ENCODE results near the gene ZDHHC14. TPM values are rescaled to one million over a fixed set of nuclear protein-coding genes. Genes with fewer than 3 reads are reported as not detected.

ZDHHC14 gene
- total RNA-seq, 1 donor from 2014 or later: 10.0 TPM

DNA sequence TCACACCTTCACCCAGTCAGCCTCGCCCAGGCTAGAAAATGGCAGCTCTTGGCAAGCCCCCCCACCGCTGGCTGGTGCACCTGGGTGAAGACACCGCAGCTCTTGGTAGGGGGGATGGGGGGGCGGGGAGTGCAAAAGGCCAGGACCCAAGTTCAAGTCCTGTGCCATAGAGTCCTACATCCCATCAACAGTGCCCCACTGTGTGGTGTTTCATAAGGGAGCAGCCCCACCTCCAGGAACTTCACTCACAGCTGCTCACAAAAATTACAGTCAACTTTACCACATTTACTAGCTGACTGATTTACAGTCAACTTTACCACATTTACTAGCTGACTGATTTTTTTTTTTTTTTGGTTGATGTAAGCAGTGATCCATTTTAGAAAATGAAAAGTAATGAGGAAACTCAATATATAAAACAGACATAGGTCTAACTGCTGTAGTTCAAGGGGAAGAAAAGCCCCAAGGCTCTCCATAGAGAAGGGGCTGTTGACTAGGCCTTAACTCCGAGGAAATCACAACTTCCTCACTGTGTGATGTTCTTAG, 233.1 kb downstream of the ZDHHC14 start:
- intact Hi-C loops (cut with micrococcal nuclease): no loop called here

DNA sequence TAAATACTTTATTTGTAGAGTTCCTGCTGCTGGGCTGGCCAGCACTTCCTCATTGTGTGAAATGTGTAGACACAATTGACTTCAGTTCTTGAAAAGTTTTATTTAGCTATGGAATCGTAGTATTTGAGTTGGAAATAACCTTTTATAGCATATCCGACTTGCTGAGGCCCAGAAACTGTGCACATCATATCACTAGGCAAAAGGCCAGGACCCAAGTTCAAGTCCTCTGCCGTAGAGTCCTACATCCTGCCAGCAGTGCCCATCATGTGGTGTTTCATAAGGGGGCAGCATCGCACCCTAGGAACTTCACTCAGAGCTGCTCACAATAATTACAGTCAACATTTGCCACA, 234.4 kb downstream of the ZDHHC14 start:
- intact Hi-C loops (cut with micrococcal nuclease): no loop called here
- no peak for ATAC-seq
- DNase-seq: no peak

More for the DNA sequence above, 233.1 kb downstream of the ZDHHC14 start:
- DNase-seq: no peak
- no peak for ATAC-seq

DNA sequence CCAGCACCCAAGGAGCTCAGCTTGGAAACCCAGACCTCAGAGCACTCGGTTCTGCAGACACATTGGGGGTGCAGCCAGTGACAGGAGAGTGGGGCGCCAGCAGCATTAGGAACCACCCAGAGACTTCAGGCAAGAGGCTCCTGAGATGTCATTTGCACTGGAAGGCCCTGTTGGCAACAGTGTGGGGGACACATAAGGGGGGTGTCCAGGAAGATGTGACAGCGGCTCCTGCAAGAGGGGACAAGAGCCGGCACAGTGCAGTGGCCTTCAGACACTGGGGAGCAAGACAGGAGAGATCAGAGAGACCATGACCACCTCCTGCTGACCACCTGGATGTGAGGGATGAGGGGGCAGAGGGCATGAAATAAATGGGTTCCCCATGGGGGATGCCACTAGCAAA, 235.0 kb downstream of the ZDHHC14 start:
- intact Hi-C loops (cut with micrococcal nuclease): no loop called here
- ATAC-seq: no peak

DNA sequence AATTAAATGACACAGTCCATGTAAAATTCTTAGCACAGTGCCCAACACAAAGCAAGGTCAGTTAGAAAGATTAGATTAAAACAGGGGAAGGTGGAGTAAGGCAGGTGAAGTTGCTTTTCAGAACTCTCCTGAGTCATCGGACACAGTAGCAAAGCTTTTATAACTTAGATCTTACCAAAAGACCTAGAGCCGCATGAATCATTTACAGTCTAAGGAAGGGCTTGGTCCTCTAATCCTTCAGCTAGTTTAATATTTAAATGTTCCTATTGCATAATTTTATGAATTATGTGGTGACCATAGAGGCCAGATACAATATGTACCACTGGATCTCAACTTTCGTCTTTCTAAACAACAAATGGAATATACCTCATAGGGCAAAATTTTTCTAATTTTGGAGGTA, 240.0 kb downstream of the ZDHHC14 start:
- intact Hi-C loops (cut with micrococcal nuclease): no loop called here
- ATAC-seq (no peak), DNase-seq (no peak)

More for the DNA sequence above, 235.0 kb downstream of the ZDHHC14 start:
- DNase-seq: no peak

DNA sequence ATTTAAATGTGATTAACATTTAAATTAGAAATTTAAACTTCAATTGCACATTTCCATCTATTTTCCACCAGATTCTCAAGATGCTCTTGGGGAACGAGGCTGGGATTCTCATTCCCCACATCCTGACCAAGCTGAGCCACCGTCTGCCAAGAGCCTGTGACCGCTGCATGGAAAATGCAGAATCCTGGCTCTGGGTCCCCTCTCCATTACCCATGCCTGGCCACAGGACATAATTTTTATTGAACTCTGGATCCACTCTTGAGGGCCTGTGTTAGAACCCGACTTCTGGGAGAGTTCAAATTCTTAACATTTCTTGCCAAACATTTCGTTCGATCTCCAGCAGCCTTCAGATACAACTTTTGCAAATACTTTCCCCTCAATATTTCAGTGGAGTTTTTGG, 240.4 kb downstream of the ZDHHC14 start:
- DNase-seq: no peak
- intact Hi-C loops (cut with micrococcal nuclease): no loop called here
- ATAC-seq: no peak

DNA sequence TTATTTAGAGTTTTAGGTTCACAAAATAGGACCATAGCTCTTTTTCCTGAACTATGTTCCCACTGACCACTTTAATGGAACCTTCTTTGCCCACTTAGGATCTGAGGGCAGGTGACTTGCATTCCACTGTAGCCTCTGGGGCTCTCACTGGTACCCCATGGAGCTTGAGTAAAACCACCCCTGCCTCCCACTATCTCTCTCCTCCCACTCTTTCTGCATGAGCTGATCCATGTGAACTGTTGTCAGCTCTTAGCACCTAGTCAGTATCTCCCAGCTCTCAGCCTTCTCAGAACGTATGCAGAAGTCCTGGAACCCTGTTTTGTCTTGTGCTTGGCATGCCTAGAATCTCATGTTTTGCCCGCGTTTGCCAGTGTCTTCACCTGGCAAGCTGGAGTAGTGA, 241.4 kb downstream of the ZDHHC14 start:
- DNase-seq: no peak
- intact Hi-C loops (cut with micrococcal nuclease): no loop called here
- no peak for ATAC-seq

DNA sequence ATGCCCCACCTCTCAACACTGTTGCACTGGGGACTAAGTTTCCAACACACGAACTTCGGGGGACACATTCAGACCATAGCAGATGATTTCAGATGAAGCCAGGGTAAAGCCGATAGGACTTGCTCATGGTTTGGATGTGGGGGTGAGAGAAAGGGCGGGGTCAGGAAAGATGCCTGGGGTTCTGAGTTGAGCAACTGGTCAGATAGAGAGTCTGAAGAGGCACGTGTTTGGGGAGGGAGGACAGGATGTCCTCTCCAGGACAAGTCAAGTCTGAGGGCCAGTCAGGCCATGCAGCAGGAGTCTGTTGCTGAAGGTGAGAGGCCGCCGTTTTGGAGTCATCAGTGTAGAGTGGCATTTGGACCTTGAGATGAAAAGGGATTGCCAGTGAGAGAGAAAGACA, 244.1 kb downstream of the ZDHHC14 start:
- intact Hi-C loops (cut with micrococcal nuclease): no loop called here
- DNase-seq: no peak
- no peak for ATAC-seq

DNA sequence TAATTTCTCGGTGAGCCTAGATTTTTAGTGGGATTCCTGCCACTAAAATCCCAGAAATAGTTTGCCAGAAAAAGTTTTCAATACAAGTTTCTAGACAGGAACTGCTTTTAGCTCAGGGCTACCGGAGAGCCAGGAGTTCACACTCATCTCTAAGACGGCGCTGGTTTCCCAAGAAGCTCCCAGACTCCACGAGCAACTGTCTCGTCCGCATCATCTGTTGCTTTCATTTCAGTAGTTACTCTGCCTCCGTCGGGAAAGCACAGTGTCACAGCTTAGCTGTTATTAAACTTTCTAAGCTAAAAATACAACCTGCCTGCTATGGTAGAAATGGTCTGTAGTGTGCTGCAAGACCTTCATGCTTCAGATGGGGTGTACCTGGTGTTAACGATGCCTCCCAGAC, 244.8 kb downstream of the ZDHHC14 start:
- intact Hi-C loops (cut with micrococcal nuclease): no loop called here
- DNase-seq: no peak
- no peak for ATAC-seq

DNA sequence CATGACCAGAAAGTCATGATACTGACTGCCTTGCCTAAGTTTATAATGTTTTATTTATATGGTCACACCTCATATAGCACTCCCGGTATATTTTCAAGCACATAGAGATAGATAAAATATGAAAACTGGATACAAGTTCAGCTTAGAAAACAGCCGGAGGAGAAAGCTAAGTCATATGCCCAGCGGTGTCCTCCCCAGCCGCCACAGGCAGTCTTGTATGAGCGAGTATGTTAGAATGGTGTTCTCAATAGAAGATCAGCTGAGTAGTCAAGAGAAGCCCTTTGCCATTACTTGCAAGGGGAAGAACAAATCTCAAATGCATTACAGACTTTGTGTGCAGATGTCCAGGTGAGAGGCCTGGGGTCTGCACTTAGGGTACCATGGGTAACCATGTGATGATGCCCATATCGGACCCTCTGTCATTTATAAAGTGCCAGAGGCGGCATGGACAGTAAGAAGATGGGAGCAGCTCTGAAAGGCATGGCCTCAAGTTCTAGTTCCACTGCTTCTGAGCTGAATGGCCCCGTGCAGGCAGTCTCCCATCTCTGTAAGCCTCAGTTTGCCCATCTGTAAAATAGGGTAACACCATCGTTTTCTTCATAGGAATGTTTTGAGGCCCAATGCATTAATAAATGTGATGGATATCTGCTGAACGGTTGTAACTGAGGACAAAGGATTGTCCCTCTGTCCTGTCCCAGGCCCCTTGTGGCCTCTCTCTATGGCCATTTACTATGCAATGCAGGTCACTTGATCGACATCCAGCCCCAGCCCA, 246.4 kb downstream of the ZDHHC14 start:
- DNase-seq (no peak), ATAC-seq (no peak)
- intact Hi-C loops (cut with micrococcal nuclease): no loop called here

DNA sequence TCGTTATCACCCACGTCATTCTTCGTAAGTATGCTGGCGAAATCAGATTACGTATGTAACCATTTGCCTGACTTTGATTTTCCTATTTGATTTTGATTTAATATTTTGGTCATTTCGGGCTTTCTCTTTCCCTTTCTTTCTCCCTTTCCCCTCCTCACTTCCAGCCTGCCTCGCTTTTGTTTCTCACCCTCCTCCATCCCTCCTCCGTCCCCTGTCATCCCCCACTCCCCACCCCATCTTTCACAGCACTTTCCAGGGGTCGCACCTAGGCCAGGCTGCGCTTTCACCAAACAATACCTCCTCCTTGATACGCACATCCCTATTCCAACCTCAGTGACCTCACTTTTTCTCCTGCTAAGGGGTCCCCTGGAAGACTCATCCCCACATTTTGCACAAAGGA, 247.5 kb downstream of the ZDHHC14 start:
- ATAC-seq (no peak), DNase-seq (no peak)
- intact Hi-C loops (cut with micrococcal nuclease): no loop called here

DNA sequence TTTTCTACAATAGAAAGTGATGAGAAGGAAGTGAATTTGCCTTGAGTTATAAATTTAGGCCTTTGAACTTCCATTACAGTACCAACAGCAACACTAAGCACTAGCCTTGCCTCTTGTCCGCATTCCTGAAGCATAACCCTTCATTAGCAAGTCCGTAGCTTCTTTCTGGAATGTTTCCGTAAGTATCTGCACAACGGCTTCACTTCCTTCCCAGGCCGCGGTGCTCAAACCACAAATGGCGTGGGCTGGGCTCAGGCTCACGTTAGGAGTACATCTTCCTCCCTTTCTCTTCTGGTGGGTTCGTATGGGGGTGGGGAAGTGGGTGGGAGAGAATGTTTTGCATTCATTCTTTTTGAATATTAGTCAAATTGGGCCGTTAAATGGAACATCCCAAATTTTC, 248.2 kb downstream of the ZDHHC14 start:
- intact Hi-C loops (cut with micrococcal nuclease): no loop called here
- DNase-seq (no peak), ATAC-seq (no peak)

DNA sequence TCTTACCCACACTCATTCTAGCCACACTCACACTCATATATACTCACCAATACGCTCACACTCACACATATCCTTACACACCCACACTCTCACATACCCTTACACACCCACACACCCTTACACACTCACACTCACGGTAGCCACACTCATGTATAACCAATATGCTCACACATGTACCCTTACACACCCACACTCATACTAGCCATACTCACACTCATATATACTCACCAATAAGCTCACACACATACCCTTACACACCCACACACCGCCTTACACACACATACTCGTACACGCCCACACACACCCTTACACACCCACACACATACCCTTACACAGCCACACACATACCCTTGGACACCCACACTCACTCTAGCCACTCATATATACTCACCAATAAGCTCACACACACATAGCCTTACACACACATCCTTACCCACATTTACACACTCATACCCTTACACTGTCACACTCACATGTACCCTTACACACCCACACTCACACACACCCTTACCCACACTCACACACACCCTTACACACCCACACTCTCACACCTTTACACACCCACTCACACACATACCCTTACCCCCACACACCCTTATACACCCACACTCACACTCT, 249.6 kb downstream of the ZDHHC14 start:
- intact Hi-C loops (cut with micrococcal nuclease): no loop called here
- no peak for DNase-seq
- no peak for ATAC-seq

DNA sequence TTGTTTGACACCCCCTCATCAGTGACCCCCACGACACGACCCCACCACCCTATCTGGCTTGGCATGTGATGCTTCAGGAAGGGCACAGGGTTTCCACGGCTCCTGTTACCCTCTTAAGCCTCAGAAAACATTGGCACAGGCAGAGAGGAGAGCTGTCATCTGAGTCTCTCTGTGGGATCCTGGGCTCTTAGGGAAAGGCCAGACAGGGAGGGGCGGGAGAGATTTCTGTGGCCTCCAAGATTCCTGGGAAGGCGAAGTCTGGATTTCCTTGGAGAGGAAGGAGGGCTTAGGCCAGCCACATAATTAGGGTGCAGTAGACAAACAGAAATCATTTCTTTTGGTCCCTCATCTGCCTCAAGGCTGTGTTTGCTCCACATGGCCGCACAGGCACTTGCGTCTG, 250.4 kb downstream of the ZDHHC14 start:
- DNase-seq (no peak), ATAC-seq (no peak)
- intact Hi-C loops (cut with micrococcal nuclease): no loop called here

DNA sequence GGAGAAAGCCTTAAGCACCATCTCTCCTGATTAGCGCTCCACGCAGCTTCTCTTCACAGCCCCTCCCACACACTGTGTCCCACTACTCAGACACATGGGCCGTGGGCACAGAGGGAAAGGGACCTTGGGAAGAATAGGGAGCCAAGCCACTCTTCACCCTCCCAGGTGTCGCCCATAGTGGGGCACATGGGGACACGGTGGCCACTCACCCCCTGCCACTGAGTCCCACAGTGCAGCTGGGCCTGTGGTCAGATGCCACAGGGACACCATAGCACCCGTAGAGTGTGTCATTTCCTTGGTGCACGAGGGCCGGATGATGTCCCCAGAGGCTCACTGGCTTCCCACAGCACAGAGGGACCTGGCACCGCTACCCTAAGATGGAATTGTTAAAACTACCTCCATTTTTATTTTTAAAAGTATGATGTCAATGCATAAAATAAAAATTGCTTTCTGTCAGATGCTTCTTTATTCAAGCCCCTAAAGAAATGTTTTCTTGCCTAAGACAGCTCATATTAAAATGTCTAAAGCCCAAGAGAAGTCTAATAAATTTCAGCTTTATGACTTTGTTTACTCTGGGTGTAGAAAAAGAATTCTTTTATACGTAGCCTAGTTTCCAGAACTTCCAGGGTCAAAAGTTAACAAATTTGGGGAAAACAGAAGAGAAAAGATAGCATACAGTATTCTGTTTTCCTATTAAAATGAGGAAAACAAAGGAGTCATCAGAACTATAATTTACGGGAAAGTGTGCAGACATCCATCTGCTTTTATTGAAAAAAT, 251.0 kb downstream of the ZDHHC14 start:
- ATAC-seq: no peak
- no peak for DNase-seq
- intact Hi-C loops (cut with micrococcal nuclease): no loop called here

DNA sequence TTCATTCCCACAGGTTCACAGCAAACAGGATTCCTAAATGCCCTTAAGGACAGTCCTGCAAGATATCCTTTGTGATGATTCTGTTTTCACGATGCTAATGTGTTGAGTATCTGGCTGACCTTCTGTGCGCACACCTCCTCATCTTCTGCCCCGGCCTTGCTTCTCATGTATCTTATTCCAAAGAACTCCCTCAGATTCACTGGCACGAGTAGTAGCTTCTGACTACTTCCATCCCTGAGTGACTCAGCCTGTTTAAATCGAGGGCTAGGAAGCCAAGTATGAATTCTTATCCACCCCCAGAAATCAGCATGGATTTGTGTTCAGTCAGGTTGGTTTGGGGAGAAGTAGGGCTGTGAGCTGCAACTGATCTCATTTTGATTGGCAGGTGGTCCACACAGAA, 251.8 kb downstream of the ZDHHC14 start:
- no peak for ATAC-seq
- intact Hi-C loops (cut with micrococcal nuclease): no loop called here
- DNase-seq: no peak

DNA sequence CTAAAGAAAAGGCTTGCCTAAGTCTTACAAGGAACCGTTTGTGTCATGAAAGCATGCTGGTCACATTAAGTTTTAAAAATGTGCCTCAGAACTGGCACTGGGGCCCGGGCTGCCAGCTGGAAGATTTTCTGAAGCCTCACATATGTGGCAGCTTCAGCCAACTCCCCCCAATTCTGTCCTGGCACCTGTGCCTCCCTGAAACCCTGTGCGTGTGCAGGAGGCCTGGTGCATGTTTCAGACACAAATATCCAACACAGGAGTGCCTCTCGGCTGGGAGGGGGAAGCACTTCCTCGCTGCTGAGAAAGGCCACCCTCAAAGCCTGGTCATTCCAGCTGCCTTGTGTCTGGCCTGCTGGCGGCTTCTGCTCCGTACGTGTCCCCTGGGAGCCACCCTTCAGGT, 253.6 kb downstream of the ZDHHC14 start:
- intact Hi-C loops (cut with micrococcal nuclease): no loop called here
- DNase-seq: no peak
- no peak for ATAC-seq

DNA sequence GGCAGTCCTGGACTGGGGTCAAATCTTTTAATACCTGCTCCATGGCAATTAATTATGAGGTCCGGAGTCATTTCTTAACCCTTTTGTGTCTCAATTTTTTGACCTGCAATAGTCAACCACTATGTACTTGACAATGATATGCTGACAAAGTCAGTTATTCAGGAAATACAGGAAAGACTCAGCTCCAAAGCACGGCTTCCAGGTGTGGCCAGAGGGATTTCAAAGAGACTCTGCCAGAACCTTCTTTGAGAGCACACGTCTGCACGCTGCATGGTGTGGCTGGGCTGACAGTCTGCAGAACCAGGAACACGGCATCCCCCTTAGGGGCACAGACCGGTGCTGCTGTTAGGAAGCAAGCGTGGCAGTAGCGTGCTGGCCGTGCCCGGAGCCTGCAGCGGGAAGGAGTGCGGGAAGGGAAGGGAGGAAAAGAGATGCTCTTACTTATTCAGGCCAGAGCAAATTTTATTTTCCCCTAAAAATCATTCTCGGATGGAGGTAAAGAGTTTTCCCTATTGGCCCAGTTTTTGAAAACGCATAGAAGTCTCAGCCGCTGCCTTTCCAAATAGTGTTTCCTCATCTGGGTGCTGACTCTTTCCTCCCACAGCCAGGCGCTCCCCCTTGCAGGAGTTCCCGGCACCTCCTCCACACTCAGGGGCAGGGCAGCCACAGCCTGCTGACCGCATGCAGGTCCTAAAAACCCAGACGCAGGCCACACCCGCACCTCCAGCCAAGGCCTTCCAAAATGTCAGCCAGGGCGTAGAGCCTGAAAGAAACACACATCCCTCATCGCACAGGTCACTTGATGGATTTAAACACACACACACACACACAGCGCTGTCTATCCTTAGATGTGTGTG, 254.6 kb downstream of the ZDHHC14 start:
- DNase-seq (no peak), ATAC-seq (no peak)
- intact Hi-C loops (cut with micrococcal nuclease): no loop called here

DNA sequence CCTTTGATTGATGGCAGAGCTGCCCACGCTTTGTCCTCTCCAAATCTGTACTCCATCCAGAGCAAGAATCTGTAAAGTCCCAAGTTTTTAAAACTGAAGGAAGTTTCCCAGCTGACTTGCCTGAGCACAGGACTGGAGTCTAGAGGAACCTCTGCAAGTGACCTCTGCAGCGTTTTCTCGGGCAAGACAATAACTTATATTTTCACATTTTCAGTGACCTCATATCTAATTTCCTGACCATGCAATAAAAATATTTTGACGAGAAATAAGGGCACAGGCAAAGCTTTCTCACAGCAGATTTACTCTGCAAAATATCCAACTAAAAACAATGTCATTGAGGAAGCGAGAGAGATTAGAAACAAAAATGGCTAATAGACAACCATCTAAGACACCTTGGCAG, 256.5 kb downstream of the ZDHHC14 start:
- ATAC-seq: no peak
- no peak for DNase-seq
- intact Hi-C loops (cut with micrococcal nuclease): no loop called here

DNA sequence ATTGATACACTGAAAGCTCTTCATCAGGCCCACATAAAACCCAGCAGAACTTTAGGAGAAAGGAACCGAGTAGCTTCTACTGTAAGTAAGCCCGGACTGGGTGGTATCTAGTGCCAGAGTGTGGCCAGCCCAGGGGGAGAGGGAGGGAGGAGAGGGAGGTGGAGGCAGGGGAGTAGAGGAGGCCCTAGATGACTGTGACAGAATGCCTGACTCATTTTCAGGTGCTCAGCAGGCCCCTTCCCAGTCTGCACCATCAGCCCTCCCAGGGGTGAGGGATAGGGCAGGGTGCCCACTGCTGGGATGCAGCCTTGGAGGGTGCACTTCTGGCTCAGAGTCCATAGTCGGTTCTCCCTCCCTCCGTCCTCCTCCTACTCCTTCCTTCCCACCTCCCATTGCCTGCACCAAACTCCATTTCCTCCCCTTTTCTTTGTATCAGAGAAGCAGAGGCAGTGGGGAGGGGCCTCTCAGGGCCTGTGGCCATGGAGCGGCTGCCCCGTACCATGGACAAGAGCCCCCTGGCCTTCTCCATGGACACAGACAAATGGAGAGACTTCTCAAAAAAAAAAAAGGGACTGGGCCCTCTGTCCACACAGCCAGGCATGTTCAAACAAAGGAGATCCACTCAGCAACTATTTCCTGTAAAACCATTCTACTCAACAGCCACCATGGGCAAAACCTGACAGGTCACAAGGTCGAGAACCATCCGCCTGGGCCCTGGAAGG, 257.1 kb downstream of the ZDHHC14 start:
- ATAC-seq (no peak), DNase-seq (no peak)
- intact Hi-C loops (cut with micrococcal nuclease): no loop called here

Measured in left ventricle myocardium superior (tissue), 1 donor.